Endodermal cell (in vitro differentiated cells): Measurements from ENCODE around the gene C17orf75. TPM values are rescaled to one million over a fixed set of nuclear protein-coding genes. Genes with fewer than 3 reads are reported as not detected.

Experiments used
- DNase-seq: peaks from one replicate; pipeline ENCODE4 v3.0.0-alpha.2; 2017
- H3K27ac ChIP-seq: 2 replicates; pipeline ENCODE4 v1.5.1; 2013; ENCODE audit warnings: mild to moderate bottlenecking, low read depth, low read length, moderate library complexity
- H3K27me3 ChIP-seq: 2 replicates; pipeline ENCODE4 v1.6.1; 2013; ENCODE audit warnings: mild to moderate bottlenecking, low read length, moderate library complexity; ENCODE audit not compliant: insufficient read depth, control insufficient read depth, poor library complexity, severe bottlenecking
- H3K36me3 ChIP-seq: 2 replicates; pipeline ENCODE4 v1.7.0; 2013; ENCODE audit warnings: mild to moderate bottlenecking, low read length, moderate library complexity; ENCODE audit not compliant: control insufficient read depth, insufficient read depth
- H3K4me1 ChIP-seq: one replicate; pipeline ENCODE4 v1.7.0; 2013; ENCODE audit warnings: low read length; ENCODE audit not compliant: control insufficient read depth, insufficient read depth
- H3K4me3 ChIP-seq: 2 replicates; pipeline ENCODE4 v1.5.1; 2013; ENCODE audit warnings: mild to moderate bottlenecking, low read length, moderate library complexity
- H3K9ac ChIP-seq: 2 replicates; pipeline ENCODE4 v1.6.1; 2013; ENCODE audit warnings: mild to moderate bottlenecking, low read length, moderate library complexity; ENCODE audit not compliant: poor library complexity, severe bottlenecking; ENCODE audit errors: extremely low read depth
- H3K9me3 ChIP-seq: 2 replicates; pipeline ENCODE4 v1.6.1; 2013; ENCODE audit warnings: mild to moderate bottlenecking, low read length, moderate library complexity; ENCODE audit not compliant: control insufficient read depth
- H3K27ac Mint-ChIP-seq: 2 replicates; pipeline ENCODE4 v1.8.0; 2020; ENCODE audit warnings: mixed read lengths
- H3K27me3 Mint-ChIP-seq: 2 replicates; pipeline ENCODE4 v1.8.0; 2021; ENCODE audit warnings: mild to moderate bottlenecking, mixed read lengths; ENCODE audit not compliant: insufficient read depth
- H3K36me3 Mint-ChIP-seq: 2 replicates; pipeline ENCODE4 v1.8.0; 2020; ENCODE audit warnings: low read depth, mixed read lengths
- H3K4me1 Mint-ChIP-seq: 2 replicates; pipeline ENCODE4 v1.8.0; 2020; ENCODE audit warnings: mixed read lengths
- H3K4me3 Mint-ChIP-seq: 2 replicates; pipeline ENCODE4 v1.8.0; 2020; ENCODE audit warnings: mild to moderate bottlenecking, moderate library complexity, mixed read lengths
- H3K9me3 Mint-ChIP-seq: 2 replicates; pipeline ENCODE4 v1.8.0; 2020; ENCODE audit warnings: mild to moderate bottlenecking, mixed read lengths
- WGBS, 2 experiments: methylation state at CpG; one replicate each; pipeline versions ENCODE4 v1.1.5 to v1.1.7; 2013; ENCODE audit warnings: missing lambda C conversion rate in 2 of 2, mixed read lengths in 1 of 2; ENCODE audit not compliant: insufficient coverage in 1 of 2, insufficient read length in 1 of 2; 5-methylcytosine and 5-hydroxymethylcytosine counted together
- total RNA-seq, 2 donors: library from RNA; stranded (reverse); fragmentation: NEBNext Ultra II Directional in 1 of 2; extraction: Animal tissue kit (Norgen Biotek cat#: 25700) in 1 of 2; gene quantifications; 2 replicates in 1 of 2; 3 replicates in 1 of 2; pipeline ENCODE4 v1.2.1, GENCODE V29; 2021
- TF ChIP-seq, protein P1 (sequence below): fragments of 200-600 bp; sonication (generic); conservative IDR thresholded peaks from 2 replicates; pipeline ENCODE4 v1.5.0; 2021; ENCODE audit warnings: antibody characterized with exemption, mild to moderate bottlenecking

The C17orf75 gene
- total RNA-seq, 2 donors from 2014 or later = 33.7 to 52.2 TPM

- Histone ChIP-seq H3K27ac (no peak overlapping the region), H3K4me3 (no peak overlapping the region), H3K9ac (no peak overlapping the region), H3K4me1 (no peaks in the 10 kb centered on the region), H3K27me3 (no peaks in the 10 kb centered on the region), H3K9me3 (no peaks in the 10 kb centered on the region), H3K36me3 (peaks cover 60% of the 10 kb centered on the region)
- WGBS, 2 experiments = 97 to 100% methylated on average over 1 of the region's 2 CpGs
- Mint-ChIP-seq H3K4me3 (no peak overlapping the region), H3K27me3 (no peaks in the 10 kb centered on the region), H3K27ac (no peak overlapping the region), H3K4me1 (no peaks in the 10 kb centered on the region), H3K9me3 (no peaks in the 10 kb centered on the region), H3K36me3 (peaks cover 50% of the 10 kb centered on the region)
- TF ChIP-seq, protein P1, sequence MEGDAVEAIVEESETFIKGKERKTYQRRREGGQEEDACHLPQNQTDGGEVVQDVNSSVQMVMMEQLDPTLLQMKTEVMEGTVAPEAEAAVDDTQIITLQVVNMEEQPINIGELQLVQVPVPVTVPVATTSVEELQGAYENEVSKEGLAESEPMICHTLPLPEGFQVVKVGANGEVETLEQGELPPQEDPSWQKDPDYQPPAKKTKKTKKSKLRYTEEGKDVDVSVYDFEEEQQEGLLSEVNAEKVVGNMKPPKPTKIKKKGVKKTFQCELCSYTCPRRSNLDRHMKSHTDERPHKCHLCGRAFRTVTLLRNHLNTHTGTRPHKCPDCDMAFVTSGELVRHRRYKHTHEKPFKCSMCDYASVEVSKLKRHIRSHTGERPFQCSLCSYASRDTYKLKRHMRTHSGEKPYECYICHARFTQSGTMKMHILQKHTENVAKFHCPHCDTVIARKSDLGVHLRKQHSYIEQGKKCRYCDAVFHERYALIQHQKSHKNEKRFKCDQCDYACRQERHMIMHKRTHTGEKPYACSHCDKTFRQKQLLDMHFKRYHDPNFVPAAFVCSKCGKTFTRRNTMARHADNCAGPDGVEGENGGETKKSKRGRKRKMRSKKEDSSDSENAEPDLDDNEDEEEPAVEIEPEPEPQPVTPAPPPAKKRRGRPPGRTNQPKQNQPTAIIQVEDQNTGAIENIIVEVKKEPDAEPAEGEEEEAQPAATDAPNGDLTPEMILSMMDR = no peak
- peak; percentile 2 for DNase-seq
These were observed 8.8 kb downstream of the C17orf75 start for GRCh38 chr17:32333187-32333586.

DNA sequence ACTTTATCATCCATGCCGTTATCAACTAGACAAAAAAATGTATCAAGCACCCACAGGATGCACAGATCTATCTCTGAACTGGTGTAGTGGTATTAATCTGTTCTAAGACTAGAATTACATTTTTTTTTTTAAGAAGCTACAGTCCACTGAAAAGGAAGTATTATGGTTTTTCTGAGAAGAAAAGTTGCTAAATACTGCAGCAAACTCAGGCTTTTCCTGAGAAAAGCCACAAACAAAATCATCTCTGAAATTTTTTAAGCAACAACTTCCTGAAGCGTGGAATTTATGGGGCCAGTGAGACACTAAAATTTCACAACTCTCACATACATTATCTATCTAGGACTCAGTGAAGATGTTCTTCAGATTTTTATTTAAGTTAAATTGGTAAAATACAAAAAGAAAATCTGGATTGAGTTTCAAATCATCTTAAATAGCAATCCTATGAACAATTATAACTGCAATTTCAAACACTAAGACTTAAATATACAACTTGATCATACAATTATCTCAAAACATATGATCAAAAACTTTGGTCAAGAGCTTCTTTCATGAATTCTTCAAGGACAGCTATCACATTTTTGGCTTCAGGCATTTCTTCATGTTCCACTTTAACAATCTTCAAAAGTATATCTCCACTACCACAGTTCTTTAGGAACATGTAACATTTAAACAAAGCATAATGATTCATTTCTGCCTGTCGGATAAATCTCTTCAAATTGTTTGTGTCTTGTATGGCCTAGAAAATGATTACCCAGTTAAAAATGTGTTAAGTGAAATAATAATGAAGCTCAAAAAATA is 10.5 kb downstream of the C17orf75 start:
- Mint-ChIP-seq H3K9me3 (no peaks in the 10 kb centered on the region), H3K27ac (no peak overlapping the region), H3K27me3 (no peaks in the 10 kb centered on the region), H3K4me1 (no peaks in the 10 kb centered on the region), H3K36me3 (peaks cover 44% of the 10 kb centered on the region), H3K4me3 (no peak overlapping the region)
- TF ChIP-seq, protein P1 = no peak
- Histone ChIP-seq H3K9me3 (no peaks in the 10 kb centered on the region), H3K4me1 (no peaks in the 10 kb centered on the region), H3K27me3 (no peaks in the 10 kb centered on the region), H3K36me3 (peaks cover 47% of the 10 kb centered on the region), H3K27ac (no peak overlapping the region), H3K9ac (no peak overlapping the region), H3K4me3 (no peak overlapping the region)
- whole genome bisulfite sequencing, 2 experiments = 100% methylated on average over 3 of the region's 3 CpGs; no CpG with 5 or more reads in 1 of the 2 experiments
- DNase-seq = no peak

- Histone ChIP-seq H3K27ac (no peak overlapping the region), H3K9ac (no peak overlapping the region), H3K4me1 (no peaks in the 10 kb centered on the region), H3K27me3 (no peaks in the 10 kb centered on the region), H3K36me3 (peaks cover 36% of the 10 kb centered on the region), H3K4me3 (no peak overlapping the region), H3K9me3 (no peaks in the 10 kb centered on the region)
- Mint-ChIP-seq H3K36me3 (peaks cover 36% of the 10 kb centered on the region), H3K27ac (no peak overlapping the region), H3K4me1 (no peaks in the 10 kb centered on the region), H3K4me3 (no peak overlapping the region), H3K9me3 (no peaks in the 10 kb centered on the region), H3K27me3 (no peaks in the 10 kb centered on the region)
- 87 to 88% methylated on average over 3 of the region's 3 CpGs for WGBS, 2 experiments
- TF ChIP-seq, protein P1 = no peak
- DNase-seq = no peak
These were observed 11.8 kb downstream of the C17orf75 start for GRCh38 chr17:32330147-32330546.
